Liver (tissue), 9 donors: ENCODE results near the gene ASIC2. TPM values are rescaled to one million over a fixed set of nuclear protein-coding genes. Genes with fewer than 3 reads are reported as not detected.

Experiments used
- DNase-seq: peaks from one replicate; pipeline ENCODE4 v3.0.0-alpha.2; 2017; ENCODE audit warnings: low spot score
- H3K27ac ChIP-seq, 2 donors: one replicate each; pipeline ENCODE4 v1.7.0; 2013; ENCODE audit warnings: inconsistent platforms in 2 of 2, low read length in 2 of 2, control low read depth in 1 of 2, low read depth in 1 of 2, mild to moderate bottlenecking in 1 of 2
- H3K27me3 ChIP-seq, 4 donors: one replicate each; pipeline versions ENCODE4 v1.6.1 to v1.7.0; 2013; ENCODE audit warnings: low read length in 3 of 4, inconsistent platforms in 1 of 4, mild to moderate bottlenecking in 1 of 4, moderate library complexity in 1 of 4; ENCODE audit not compliant: control insufficient read depth in 4 of 4, insufficient read depth in 4 of 4
- H3K36me3 ChIP-seq, 4 donors: one replicate each; pipeline versions ENCODE4 v1.6.1 to v1.7.0; 2013; ENCODE audit warnings: low read length in 3 of 4, mild to moderate bottlenecking in 3 of 4, low read depth in 1 of 4, moderate library complexity in 1 of 4; ENCODE audit not compliant: control insufficient read depth in 4 of 4, insufficient read depth in 3 of 4
- H3K4me1 ChIP-seq, 4 donors: one replicate each; pipeline versions ENCODE4 v1.6.1 to v1.7.0; 2013; ENCODE audit warnings: low read length in 3 of 4, mild to moderate bottlenecking in 3 of 4, moderate library complexity in 1 of 4; ENCODE audit not compliant: control insufficient read depth in 4 of 4, insufficient read depth in 4 of 4
- H3K4me3 ChIP-seq, 3 donors: one replicate each; pipeline versions ENCODE4 v1.6.1 to v1.7.0; 2013; ENCODE audit warnings: low read length in 3 of 3, control low read depth in 1 of 3, low read depth in 1 of 3, mild to moderate bottlenecking in 1 of 3
- H3K9ac ChIP-seq, 2 donors: one replicate each; pipeline ENCODE4 v1.7.0; 2013; ENCODE audit warnings: low read length in 2 of 2, mild to moderate bottlenecking in 2 of 2, moderate library complexity in 2 of 2, control low read depth in 1 of 2, low read depth in 1 of 2
- H3K9me3 ChIP-seq, 4 donors: one replicate each; pipeline versions ENCODE4 v1.6.1 to v1.7.0; 2013; ENCODE audit warnings: low read length in 3 of 4; ENCODE audit not compliant: control insufficient read depth in 4 of 4
- EGR1 ChIP-seq, 2 donors: IDR thresholded peaks; 2 replicates each; pipeline ENCODE4 v1.6.1; 2016 to 2018; ENCODE audit warnings: antibody characterized with exemption in 2 of 2, low read depth in 2 of 2
- FOXA1 ChIP-seq: IDR thresholded peaks from 2 replicates; pipeline ENCODE4 v1.6.1; 2016; ENCODE audit warnings: antibody characterized with exemption
- FOXA2 ChIP-seq: IDR thresholded peaks from 2 replicates; pipeline ENCODE4 v1.6.1; 2016; ENCODE audit warnings: antibody characterized with exemption
- GABPA ChIP-seq, 2 donors: IDR thresholded peaks in 1 of 2; conservative IDR thresholded peaks in 1 of 2; 2 replicates each; pipeline ENCODE4 v1.6.1; 2016; ENCODE audit warnings: antibody characterized with exemption in 2 of 2, mild to moderate bottlenecking in 1 of 2, moderate library complexity in 1 of 2
- HNF4A ChIP-seq, 2 donors: conservative IDR thresholded peaks; 2 replicates each; pipeline ENCODE4 v1.6.1; 2016; ENCODE audit warnings: antibody characterized with exemption in 2 of 2, mild to moderate bottlenecking in 2 of 2
- HNF4G ChIP-seq: IDR thresholded peaks from 2 replicates; pipeline ENCODE4 v1.6.1; 2016; ENCODE audit warnings: antibody characterized with exemption
- JUND ChIP-seq, 2 donors: IDR thresholded peaks; 2 replicates each; pipeline ENCODE4 v1.6.1; 2016; ENCODE audit warnings: antibody characterized with exemption in 2 of 2
- NR2F2 ChIP-seq: IDR thresholded peaks from 2 replicates; pipeline ENCODE4 v1.6.1; 2016; ENCODE audit warnings: antibody characterized with exemption
- RAD21 ChIP-seq, 2 donors: IDR thresholded peaks; 2 replicates each; pipeline ENCODE4 v1.6.1; 2016; ENCODE audit warnings: antibody characterized with exemption in 2 of 2, mild to moderate bottlenecking in 2 of 2
- RXRA ChIP-seq, 2 donors: IDR thresholded peaks; 2 replicates each; pipeline ENCODE4 v1.6.1; 2017 to 2018; ENCODE audit warnings: antibody characterized with exemption in 2 of 2, mild to moderate bottlenecking in 1 of 2
- SP1 ChIP-seq: IDR thresholded peaks from 2 replicates; pipeline ENCODE4 v1.6.1; 2018; ENCODE audit warnings: antibody characterized with exemption, mild to moderate bottlenecking
- TAF1 ChIP-seq: conservative IDR thresholded peaks from 2 replicates; pipeline ENCODE4 v1.6.1; 2016; ENCODE audit warnings: antibody characterized with exemption, mild to moderate bottlenecking
- YY1 ChIP-seq: IDR thresholded peaks from 2 replicates; pipeline ENCODE4 v1.6.1; 2016; ENCODE audit warnings: antibody characterized with exemption, mild to moderate bottlenecking
- WGBS: extraction: QIAGEN DNeasy Blood & Tissue Kit; methylation state at CpG from one replicate; pipeline ENCODE4 v1.1.7; 2013; 5-methylcytosine and 5-hydroxymethylcytosine counted together
- polyA plus RNA-seq, 2 donors: library from polyadenylated mRNA; stranded (reverse) in 1 of 2; unstranded in 1 of 2; fragments of 200-250 nt in 1 of 2; fragments of >200 nt in 1 of 2; fragmentation: Nextera tagmentation in 1 of 2; extraction: Ambion mirVana in 1 of 2; gene quantifications; one replicate each; pipeline versions ENCODE4 v1.2.1 to v1.2.3, GENCODE V29; 2013 to 2015
- total RNA-seq, 2 donors: library from RNA; depleted of rRNA; stranded (reverse); fragments of >200 nt; gene quantifications; one replicate each; pipeline ENCODE4 v1.2.3, GENCODE V29; 2014
- TF ChIP-seq, protein P1 (sequence below): IDR thresholded peaks from 2 replicates; pipeline ENCODE4 v1.6.1; 2016; ENCODE audit warnings: antibody characterized with exemption
- TF ChIP-seq, protein P2 (sequence below): IDR thresholded peaks from 2 replicates; pipeline ENCODE4 v1.6.1; 2016; ENCODE audit warnings: antibody characterized with exemption
- TF ChIP-seq, protein P3 (sequence below): fragments of 150-350 bp; IDR thresholded peaks from 2 replicates; pipeline ENCODE4 v1.5.1; 2017; ENCODE audit warnings: improper control_type of control experiment, low read depth, low read length; ENCODE audit not compliant: missing input control
- TF ChIP-seq, protein P4 (sequence below): IDR thresholded peaks from 2 replicates; pipeline ENCODE4 v1.6.1; 2016; ENCODE audit warnings: antibody characterized with exemption
- TF ChIP-seq, protein P5 (sequence below): IDR thresholded peaks from 2 replicates; pipeline ENCODE4 v1.6.1; 2016; ENCODE audit warnings: antibody characterized with exemption, mild to moderate bottlenecking
- donor health status: healthy.
- donor health status: healthy.
- donor health status: healthy.
- donor health status: healthy.
- donor health status: healthy.

The ASIC2 gene
- total and polyA plus RNA-seq, 4 donors = under 0.01 TPM; not detected in 3

DNA sequence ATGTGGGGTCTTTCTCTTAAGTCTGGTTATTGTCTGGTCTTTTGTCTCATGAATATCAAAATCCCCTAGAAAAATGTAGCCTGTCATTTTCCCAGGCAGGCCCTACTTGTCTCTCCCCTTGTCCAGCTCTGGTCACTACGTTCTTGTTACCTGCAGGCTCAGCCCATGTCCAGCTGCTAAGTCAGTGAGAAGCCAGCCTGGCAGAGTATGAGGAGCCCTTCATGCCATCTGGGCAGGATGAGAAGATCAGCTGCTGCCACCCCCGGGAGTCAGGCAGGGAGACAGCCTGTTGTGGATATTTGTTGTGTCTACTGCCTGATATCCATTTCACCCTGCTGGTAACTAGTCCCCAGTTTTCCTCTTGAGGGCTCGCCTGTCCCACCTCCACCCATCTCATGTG lies 88.9 kb downstream of the ASIC2 start:
- Histone ChIP-seq H3K36me3 (no peaks in the 10 kb centered on the region), H3K9me3 (no peaks in the 10 kb centered on the region), H3K4me1 (no peaks in the 10 kb centered on the region), H3K4me3 (no peak overlapping the region), H3K27me3 (peaks cover 0 to 5% (median 2%) of the 10 kb centered on the region in 4 donors), H3K9ac (no peak overlapping the region), H3K27ac (no peak overlapping the region)
- WGBS = 70% methylated on average over 3 of the region's 3 CpGs
- DNase-seq = no peak
- TF ChIP-seq, protein P1, sequence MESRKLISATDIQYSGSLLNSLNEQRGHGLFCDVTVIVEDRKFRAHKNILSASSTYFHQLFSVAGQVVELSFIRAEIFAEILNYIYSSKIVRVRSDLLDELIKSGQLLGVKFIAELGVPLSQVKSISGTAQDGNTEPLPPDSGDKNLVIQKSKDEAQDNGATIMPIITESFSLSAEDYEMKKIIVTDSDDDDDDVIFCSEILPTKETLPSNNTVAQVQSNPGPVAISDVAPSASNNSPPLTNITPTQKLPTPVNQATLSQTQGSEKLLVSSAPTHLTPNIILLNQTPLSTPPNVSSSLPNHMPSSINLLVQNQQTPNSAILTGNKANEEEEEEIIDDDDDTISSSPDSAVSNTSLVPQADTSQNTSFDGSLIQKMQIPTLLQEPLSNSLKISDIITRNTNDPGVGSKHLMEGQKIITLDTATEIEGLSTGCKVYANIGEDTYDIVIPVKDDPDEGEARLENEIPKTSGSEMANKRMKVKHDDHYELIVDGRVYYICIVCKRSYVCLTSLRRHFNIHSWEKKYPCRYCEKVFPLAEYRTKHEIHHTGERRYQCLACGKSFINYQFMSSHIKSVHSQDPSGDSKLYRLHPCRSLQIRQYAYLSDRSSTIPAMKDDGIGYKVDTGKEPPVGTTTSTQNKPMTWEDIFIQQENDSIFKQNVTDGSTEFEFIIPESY = no peak
- TF ChIP-seq, protein P2, sequence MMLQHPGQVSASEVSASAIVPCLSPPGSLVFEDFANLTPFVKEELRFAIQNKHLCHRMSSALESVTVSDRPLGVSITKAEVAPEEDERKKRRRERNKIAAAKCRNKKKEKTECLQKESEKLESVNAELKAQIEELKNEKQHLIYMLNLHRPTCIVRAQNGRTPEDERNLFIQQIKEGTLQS = no peak
- TF ChIP-seq RAD21 (IDR thresholded peaks at IDR 0.05) = no peak
- TF ChIP-seq EGR1 (IDR thresholded peaks at IDR 0.05; ENCODE audit: low read depth in 2 of 2) = no peak
- TF ChIP-seq TAF1 = no peak
- TF ChIP-seq YY1 = no peak
- TF ChIP-seq, protein P3, sequence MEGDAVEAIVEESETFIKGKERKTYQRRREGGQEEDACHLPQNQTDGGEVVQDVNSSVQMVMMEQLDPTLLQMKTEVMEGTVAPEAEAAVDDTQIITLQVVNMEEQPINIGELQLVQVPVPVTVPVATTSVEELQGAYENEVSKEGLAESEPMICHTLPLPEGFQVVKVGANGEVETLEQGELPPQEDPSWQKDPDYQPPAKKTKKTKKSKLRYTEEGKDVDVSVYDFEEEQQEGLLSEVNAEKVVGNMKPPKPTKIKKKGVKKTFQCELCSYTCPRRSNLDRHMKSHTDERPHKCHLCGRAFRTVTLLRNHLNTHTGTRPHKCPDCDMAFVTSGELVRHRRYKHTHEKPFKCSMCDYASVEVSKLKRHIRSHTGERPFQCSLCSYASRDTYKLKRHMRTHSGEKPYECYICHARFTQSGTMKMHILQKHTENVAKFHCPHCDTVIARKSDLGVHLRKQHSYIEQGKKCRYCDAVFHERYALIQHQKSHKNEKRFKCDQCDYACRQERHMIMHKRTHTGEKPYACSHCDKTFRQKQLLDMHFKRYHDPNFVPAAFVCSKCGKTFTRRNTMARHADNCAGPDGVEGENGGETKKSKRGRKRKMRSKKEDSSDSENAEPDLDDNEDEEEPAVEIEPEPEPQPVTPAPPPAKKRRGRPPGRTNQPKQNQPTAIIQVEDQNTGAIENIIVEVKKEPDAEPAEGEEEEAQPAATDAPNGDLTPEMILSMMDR = no peak
- TF ChIP-seq, protein P4, sequence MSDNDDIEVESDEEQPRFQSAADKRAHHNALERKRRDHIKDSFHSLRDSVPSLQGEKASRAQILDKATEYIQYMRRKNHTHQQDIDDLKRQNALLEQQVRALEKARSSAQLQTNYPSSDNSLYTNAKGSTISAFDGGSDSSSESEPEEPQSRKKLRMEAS = no peak
- TF ChIP-seq NR2F2 = no peak
- no peak for TF ChIP-seq HNF4G
- TF ChIP-seq HNF4A (conservative IDR thresholded peaks at IDR 0.05) = no peak
- TF ChIP-seq GABPA (IDR thresholded peaks at IDR 0.05 in 1 of 2, conservative IDR thresholded peaks at IDR 0.05 in 1 of 2) = no peak
- TF ChIP-seq JUND (IDR thresholded peaks at IDR 0.05) = no peak
- no peak for TF ChIP-seq FOXA2
- no peak for TF ChIP-seq RXRA (IDR thresholded peaks at IDR 0.05)
- TF ChIP-seq SP1 = no peak
- TF ChIP-seq FOXA1 = no peak
- TF ChIP-seq, protein P5, sequence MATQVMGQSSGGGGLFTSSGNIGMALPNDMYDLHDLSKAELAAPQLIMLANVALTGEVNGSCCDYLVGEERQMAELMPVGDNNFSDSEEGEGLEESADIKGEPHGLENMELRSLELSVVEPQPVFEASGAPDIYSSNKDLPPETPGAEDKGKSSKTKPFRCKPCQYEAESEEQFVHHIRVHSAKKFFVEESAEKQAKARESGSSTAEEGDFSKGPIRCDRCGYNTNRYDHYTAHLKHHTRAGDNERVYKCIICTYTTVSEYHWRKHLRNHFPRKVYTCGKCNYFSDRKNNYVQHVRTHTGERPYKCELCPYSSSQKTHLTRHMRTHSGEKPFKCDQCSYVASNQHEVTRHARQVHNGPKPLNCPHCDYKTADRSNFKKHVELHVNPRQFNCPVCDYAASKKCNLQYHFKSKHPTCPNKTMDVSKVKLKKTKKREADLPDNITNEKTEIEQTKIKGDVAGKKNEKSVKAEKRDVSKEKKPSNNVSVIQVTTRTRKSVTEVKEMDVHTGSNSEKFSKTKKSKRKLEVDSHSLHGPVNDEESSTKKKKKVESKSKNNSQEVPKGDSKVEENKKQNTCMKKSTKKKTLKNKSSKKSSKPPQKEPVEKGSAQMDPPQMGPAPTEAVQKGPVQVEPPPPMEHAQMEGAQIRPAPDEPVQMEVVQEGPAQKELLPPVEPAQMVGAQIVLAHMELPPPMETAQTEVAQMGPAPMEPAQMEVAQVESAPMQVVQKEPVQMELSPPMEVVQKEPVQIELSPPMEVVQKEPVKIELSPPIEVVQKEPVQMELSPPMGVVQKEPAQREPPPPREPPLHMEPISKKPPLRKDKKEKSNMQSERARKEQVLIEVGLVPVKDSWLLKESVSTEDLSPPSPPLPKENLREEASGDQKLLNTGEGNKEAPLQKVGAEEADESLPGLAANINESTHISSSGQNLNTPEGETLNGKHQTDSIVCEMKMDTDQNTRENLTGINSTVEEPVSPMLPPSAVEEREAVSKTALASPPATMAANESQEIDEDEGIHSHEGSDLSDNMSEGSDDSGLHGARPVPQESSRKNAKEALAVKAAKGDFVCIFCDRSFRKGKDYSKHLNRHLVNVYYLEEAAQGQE = no peak
